ENCODE results near the gene PARD6B. TPM values are rescaled to one million over a fixed set of nuclear protein-coding genes. Genes with fewer than 3 reads are reported as not detected.

PARD6B gene
- polyA plus RNA-seq, 1 donor from 2014 or later = 5.9 TPM

- Histone ChIP-seq H3K9me2 (ENCODE audit: insufficient read depth, low read length) (no peaks in the 10 kb centered on the region), H4K20me1 (ENCODE audit: insufficient read depth) (no peaks in the 10 kb centered on the region), H3K4me3 (ENCODE audit: low read length) (peak overlapping the region; percentile 90), H3K9me3 (ENCODE audit: low read length) (no peaks in the 10 kb centered on the region), H3K27ac (ENCODE audit: low read length) (peak overlapping the region; percentile 74), H3K27me3 (ENCODE audit: insufficient read depth, low read depth, low read length) (no peaks in the 10 kb centered on the region), H2AFZ (ENCODE audit: low read depth, low read length) (no peak overlapping the region), H3K4me2 (ENCODE audit: low read length) (peak overlapping the region; percentile 100), H3K9ac (ENCODE audit: low read length) (peak overlapping the region; percentile 89), H3F3A (ENCODE audit: insufficient read depth, low read length, poor library complexity, severe bottlenecking) (peaks cover 3% of the 10 kb centered on the region), H3K79me2 (replicated peaks; ENCODE audit: insufficient read depth, low read length) (peaks cover 22% of the 10 kb centered on the region), H3K36me3 (ENCODE audit: insufficient read depth, low read length) (no peaks in the 10 kb centered on the region)
- TF ChIP-seq CTCF (IDR thresholded peaks at IDR 0.05; ENCODE audit: poor library complexity, severe bottlenecking) (no peak), REST (IDR thresholded peaks at IDR 0.05; ENCODE audit: borderline replicate concordance) (peak; percentile 15)
Observed at GRCh38 chr20:50731930-50732690, 730 bp downstream of the PARD6B start.

- H3K9me3 ChIP-seq (ENCODE audit: low read length) = no peaks in the 10 kb centered on the region
- no peaks in the 10 kb centered on the region for H4K20me1 ChIP-seq (ENCODE audit: insufficient read depth)
- TF ChIP-seq EZH2 (IDR thresholded peaks at IDR 0.05; ENCODE audit: borderline replicate concordance, insufficient read depth, low read length, poor library complexity, severe bottlenecking) = no peak
- TF ChIP-seq POLR2AphosphoS5 (IDR thresholded peaks at IDR 0.05) = no peak
- TF ChIP-seq MXI1 (conservative IDR thresholded peaks at IDR 0.05; ENCODE audit: poor library complexity, severe bottlenecking) = no peak
- no peak for TF ChIP-seq REST (IDR thresholded peaks at IDR 0.05; ENCODE audit: borderline replicate concordance)
- no peak for TF ChIP-seq SMC3 (conservative IDR thresholded peaks at IDR 0.05; ENCODE audit: poor library complexity)
- no peak for TF ChIP-seq TAF1 (IDR thresholded peaks at IDR 0.05; ENCODE audit: low read depth)
- no peak for TF ChIP-seq RAD21 (conservative IDR thresholded peaks at IDR 0.05)
- no peak for TF ChIP-seq EP300 (conservative IDR thresholded peaks at IDR 0.05; ENCODE audit: poor library complexity, severe bottlenecking)
- no peak for TF ChIP-seq CTCF (IDR thresholded peaks at IDR 0.05; ENCODE audit: poor library complexity, severe bottlenecking)
- no peaks in the 10 kb centered on the region for H3K9me2 ChIP-seq (ENCODE audit: insufficient read depth, low read length)
- no peak overlapping the region for H3K27ac ChIP-seq (ENCODE audit: low read length)
- no peaks in the 10 kb centered on the region for H3K27me3 ChIP-seq (ENCODE audit: insufficient read depth, low read depth, low read length)
- no peaks in the 10 kb centered on the region for H3K36me3 ChIP-seq (ENCODE audit: insufficient read depth, low read length)
- H3K4me3 ChIP-seq (ENCODE audit: low read length) = peak overlapping the region; percentile 90
- peaks cover 22% of the 10 kb centered on the region for H3K79me2 ChIP-seq (replicated peaks; ENCODE audit: insufficient read depth, low read length)
- no peak overlapping the region for H2AFZ ChIP-seq (ENCODE audit: low read depth, low read length)
- peaks cover 3% of the 10 kb centered on the region for H3F3A ChIP-seq (ENCODE audit: insufficient read depth, low read length, poor library complexity, severe bottlenecking)
- peak overlapping the region; percentile 40 for H3K4me2 ChIP-seq (ENCODE audit: low read length)
- H3K9ac ChIP-seq (ENCODE audit: low read length) = no peak overlapping the region
Observed at GRCh38 chr20:50733644-50734349, 2.4 kb downstream of the PARD6B start.

Data from neural cell (in vitro differentiated cells).